OCI-LY1 (cell line): Measurements from ENCODE around the gene USP7.
"Not testable (repeated sequence)": the region's sequence is repeated elsewhere in the genome, so short reads cannot be mapped to it uniquely, and the experiment has no call there.

Experiments
- H2AFZ ChIP-seq: fragments of 200-600 bp; sonication (generic), shearing (Covaris generic); 2 replicates; pipeline ENCODE4 v1.6.0; 2014; ENCODE audit warnings: antibody characterized with exemption, mild to moderate bottlenecking, low read length
- H3F3A ChIP-seq: fragments of 200-600 bp; sonication (generic), shearing (Covaris generic); 2 replicates; pipeline ENCODE4 v1.6.0; 2014; ENCODE audit warnings: mild to moderate bottlenecking, antibody characterized with exemption, low read length, moderate library complexity; ENCODE audit not compliant: insufficient read depth
- H3K27ac ChIP-seq: fragments of 200-600 bp; sonication (generic); 2 replicates; pipeline ENCODE4 v1.5.1; 2014; ENCODE audit warnings: low read length, mixed run types, mild to moderate bottlenecking, low read depth; ENCODE audit not compliant: poor library complexity, severe bottlenecking
- H3K27me3 ChIP-seq: fragments of 200-600 bp; sonication (generic); 2 replicates; pipeline ENCODE4 v1.6.0; 2014; ENCODE audit warnings: antibody characterized with exemption, mild to moderate bottlenecking, low read length, moderate library complexity; ENCODE audit not compliant: insufficient read depth
- H3K36me3 ChIP-seq: fragments of 200-600 bp; sonication (generic); 2 replicates; pipeline ENCODE4 v1.6.1; 2014; ENCODE audit warnings: mild to moderate bottlenecking, antibody characterized with exemption, low read length, moderate library complexity, mixed read lengths; ENCODE audit not compliant: insufficient read depth
- H3K4me1 ChIP-seq: fragments of 200-600 bp; sonication (generic); 2 replicates; pipeline ENCODE4 v1.5.1; 2014; ENCODE audit warnings: mild to moderate bottlenecking, low read length, moderate library complexity; ENCODE audit not compliant: insufficient read depth, severe bottlenecking
- H3K4me2 ChIP-seq: fragments of 200-600 bp; sonication (generic), shearing (Covaris generic); 2 replicates; pipeline ENCODE4 v1.6.1; 2014; ENCODE audit warnings: low read length
- H3K4me3 ChIP-seq: fragments of 200-600 bp; sonication (generic); 2 replicates; pipeline ENCODE4 v1.5.1; 2014; ENCODE audit warnings: low read length, low read depth, mild to moderate bottlenecking, mixed read lengths; ENCODE audit not compliant: poor library complexity, severe bottlenecking
- H3K79me2 ChIP-seq: fragments of 200-600 bp; shearing (Covaris generic); 2 replicates; pipeline ENCODE4 v1.6.1; 2016; ENCODE audit warnings: mixed run types, low read length, mixed read lengths; ENCODE audit not compliant: insufficient read depth
- H3K9ac ChIP-seq: fragments of 200-600 bp; sonication (generic), shearing (Covaris generic); 2 replicates; pipeline ENCODE4 v1.6.1; 2014; ENCODE audit warnings: mild to moderate bottlenecking, low read length, mixed read lengths
- H3K9me2 ChIP-seq: fragments of 200-600 bp; sonication (generic), shearing (Covaris generic); 2 replicates; pipeline ENCODE4 v1.6.1; 2014; ENCODE audit warnings: low read depth, mild to moderate bottlenecking, low read length, mixed read lengths
- H3K9me3 ChIP-seq: fragments of 200-600 bp; shearing (Covaris generic); 2 replicates; pipeline ENCODE4 v1.6.1; 2014; ENCODE audit warnings: low read length, mixed read lengths
- H4K20me1 ChIP-seq: fragments of 200-600 bp; sonication (generic), shearing (Covaris generic); 2 replicates; pipeline ENCODE4 v1.6.0; 2016; ENCODE audit warnings: mild to moderate bottlenecking, low read length; ENCODE audit not compliant: insufficient read depth
- CTCF ChIP-seq: fragments of 200-600 bp; sonication (generic), shearing (Covaris generic); IDR thresholded peaks from 2 replicates; pipeline ENCODE4 v1.5.1; 2017; ENCODE audit warnings: mild to moderate bottlenecking, antibody characterized with exemption, low read length, moderate library complexity, mixed read lengths
- EZH2 ChIP-seq: fragments of 200-600 bp; sonication (generic), shearing (Covaris generic); IDR thresholded peaks from 2 replicates; pipeline ENCODE4 v1.8.0; 2017; ENCODE audit warnings: borderline replicate concordance, mixed run types, mild to moderate bottlenecking, antibody characterized with exemption, low read length, moderate library complexity, mixed read lengths

Gene USP7

GRCh38 chr16:8847145-8847544 is 116.6 kb downstream of the USP7 start:
- Histone ChIP-seq H3K27ac (no peak overlapping the region), H2AFZ (no peak overlapping the region), H3K9ac (no peak overlapping the region), H3K9me3 (no peaks in the 10 kb centered on the region), H4K20me1 (no peaks in the 10 kb centered on the region), H3F3A (no peaks in the 10 kb centered on the region), H3K4me1 (no peaks in the 10 kb centered on the region), H3K4me3 (no peak overlapping the region), H3K9me2 (no peaks in the 10 kb centered on the region), H3K4me2 (no peak overlapping the region), H3K36me3 (peaks cover 56% of the 10 kb centered on the region), H3K79me2 (no peaks in the 10 kb centered on the region), H3K27me3 (no peaks in the 10 kb centered on the region)
- TF ChIP-seq CTCF (no peak), EZH2 (no peak)

DNA sequence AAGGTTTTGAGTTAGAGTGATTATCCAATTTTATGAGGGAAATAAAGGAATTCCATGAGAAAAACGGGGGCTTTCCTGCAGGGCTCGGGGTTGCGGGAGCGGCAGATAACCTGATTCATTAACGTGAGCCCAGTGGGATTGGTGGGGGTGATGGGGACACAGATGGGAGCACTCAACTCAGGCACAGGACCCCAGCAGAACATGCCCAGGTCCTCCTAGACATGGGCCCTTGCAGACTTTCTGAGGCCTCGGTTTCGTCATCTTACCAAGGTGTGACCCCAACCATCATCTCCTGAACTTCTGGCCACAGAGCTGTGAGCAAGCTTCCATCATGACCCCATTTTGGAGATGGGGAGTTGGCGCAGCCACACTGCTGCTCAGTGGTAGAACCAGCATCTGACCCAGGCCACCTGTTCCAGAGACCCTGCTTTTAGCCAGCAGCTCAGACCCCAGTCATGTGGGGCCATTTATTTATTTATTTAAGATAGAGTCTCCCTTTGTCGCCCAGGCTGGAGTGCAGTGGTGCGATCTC is 117.2 kb downstream of the USP7 start:
- H3K27ac ChIP-seq, result no peak overlapping the region
- no peak overlapping the region for H3K9ac ChIP-seq
- H3K79me2 ChIP-seq, result no peaks in the 10 kb centered on the region
- no peaks in the 10 kb centered on the region for H3K4me1 ChIP-seq
- H3K9me3 ChIP-seq, result no peaks in the 10 kb centered on the region
- H4K20me1 ChIP-seq, result no peaks in the 10 kb centered on the region
- H3K4me2 ChIP-seq, result no peak overlapping the region
- H3K36me3 ChIP-seq, result peaks cover 50% of the 10 kb centered on the region
- TF ChIP-seq EZH2 (no peak), CTCF (no peak)
- no peaks in the 10 kb centered on the region for H3K27me3 ChIP-seq
- no peaks in the 10 kb centered on the region for H3K9me2 ChIP-seq
- H3F3A ChIP-seq, result no peaks in the 10 kb centered on the region
- H3K4me3 ChIP-seq, result no peak overlapping the region
- H2AFZ ChIP-seq, result no peak overlapping the region

DNA sequence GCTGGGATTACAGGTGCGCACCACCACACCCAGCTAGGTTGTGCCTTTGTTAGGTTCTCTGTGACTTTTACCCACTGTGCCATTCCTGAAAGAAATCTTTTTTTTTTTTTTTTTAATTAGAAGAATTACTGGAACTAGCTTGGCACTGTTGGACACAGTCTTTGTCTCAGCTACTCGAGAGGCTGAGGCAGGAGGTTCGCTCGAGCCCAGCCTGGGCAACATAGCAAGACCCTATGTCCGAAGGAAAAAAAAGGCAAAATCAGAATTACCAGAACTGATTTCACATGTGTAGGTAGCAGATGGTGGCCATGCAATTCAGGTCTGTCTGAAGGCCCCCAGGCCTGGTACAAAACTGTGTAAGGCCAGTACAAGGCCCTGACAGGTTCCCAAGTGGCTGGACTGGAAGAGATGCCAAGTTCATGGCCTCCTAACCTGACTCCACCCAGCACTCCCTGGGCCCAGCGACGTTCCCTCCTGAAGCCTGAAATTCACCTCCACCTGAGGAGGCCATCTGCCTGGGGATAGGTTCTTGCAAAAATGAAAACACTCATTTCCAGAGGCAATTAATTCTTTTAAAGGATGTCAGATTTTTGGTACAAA is 117.9 kb downstream of the USP7 start:
- H3F3A ChIP-seq, result no peaks in the 10 kb centered on the region
- peaks cover 46% of the 10 kb centered on the region for H3K36me3 ChIP-seq
- H3K9me2 ChIP-seq, result no peaks in the 10 kb centered on the region
- H3K4me2 ChIP-seq, result no peak overlapping the region
- H3K27ac ChIP-seq, result no peak overlapping the region
- no peak overlapping the region for H2AFZ ChIP-seq
- no peak for TF ChIP-seq EZH2
- TF ChIP-seq CTCF, result no peak
- no peaks in the 10 kb centered on the region for H3K27me3 ChIP-seq
- H3K9me3 ChIP-seq, result no peaks in the 10 kb centered on the region
- no peaks in the 10 kb centered on the region for H3K79me2 ChIP-seq
- no peaks in the 10 kb centered on the region for H3K4me1 ChIP-seq
- no peaks in the 10 kb centered on the region for H4K20me1 ChIP-seq
- H3K9ac ChIP-seq, result no peak overlapping the region
- no peak overlapping the region for H3K4me3 ChIP-seq

- not testable (repeated sequence) for H3K4me2 ChIP-seq, H3K4me3 ChIP-seq, H3K27me3 ChIP-seq, H3K9me2 ChIP-seq, H4K20me1 ChIP-seq, H3K79me2 ChIP-seq, H3K27ac ChIP-seq, H3K9me3 ChIP-seq, H3K9ac ChIP-seq, H3F3A ChIP-seq, H2AFZ ChIP-seq, H3K4me1 ChIP-seq
- peaks cover 22% of the 10 kb centered on the region; the same call in 1 of the 2 replicates for H3K36me3 ChIP-seq
Measured at GRCh38 chr16:8843296-8843695, 120.4 kb downstream of the USP7 start.
